Subcutaneous adipose tissue (tissue), 4 donors: Measurements from ENCODE around the gene LENEP. TPM values are rescaled to one million over a fixed set of nuclear protein-coding genes. Genes with fewer than 3 reads are reported as not detected.

ENCODE experiments used
- total RNA-seq, 4 donors: library from RNA; depleted of rRNA; stranded (reverse); fragments of >200 nt; gene quantifications; one replicate each; pipeline ENCODE4 v1.1.0, GENCODE V29; 2016
- TF ChIP-seq, protein P1 (sequence below): fragments of 450-650 bp; IDR thresholded peaks from one replicate; pipeline ENCODE4 v1.5.1; 2016; ENCODE audit warnings: low read depth, mild to moderate bottlenecking, control low read depth, antibody characterized with exemption, moderate library complexity

LENEP gene
- total RNA-seq, 4 donors from 2014 or later: not detected

DNA sequence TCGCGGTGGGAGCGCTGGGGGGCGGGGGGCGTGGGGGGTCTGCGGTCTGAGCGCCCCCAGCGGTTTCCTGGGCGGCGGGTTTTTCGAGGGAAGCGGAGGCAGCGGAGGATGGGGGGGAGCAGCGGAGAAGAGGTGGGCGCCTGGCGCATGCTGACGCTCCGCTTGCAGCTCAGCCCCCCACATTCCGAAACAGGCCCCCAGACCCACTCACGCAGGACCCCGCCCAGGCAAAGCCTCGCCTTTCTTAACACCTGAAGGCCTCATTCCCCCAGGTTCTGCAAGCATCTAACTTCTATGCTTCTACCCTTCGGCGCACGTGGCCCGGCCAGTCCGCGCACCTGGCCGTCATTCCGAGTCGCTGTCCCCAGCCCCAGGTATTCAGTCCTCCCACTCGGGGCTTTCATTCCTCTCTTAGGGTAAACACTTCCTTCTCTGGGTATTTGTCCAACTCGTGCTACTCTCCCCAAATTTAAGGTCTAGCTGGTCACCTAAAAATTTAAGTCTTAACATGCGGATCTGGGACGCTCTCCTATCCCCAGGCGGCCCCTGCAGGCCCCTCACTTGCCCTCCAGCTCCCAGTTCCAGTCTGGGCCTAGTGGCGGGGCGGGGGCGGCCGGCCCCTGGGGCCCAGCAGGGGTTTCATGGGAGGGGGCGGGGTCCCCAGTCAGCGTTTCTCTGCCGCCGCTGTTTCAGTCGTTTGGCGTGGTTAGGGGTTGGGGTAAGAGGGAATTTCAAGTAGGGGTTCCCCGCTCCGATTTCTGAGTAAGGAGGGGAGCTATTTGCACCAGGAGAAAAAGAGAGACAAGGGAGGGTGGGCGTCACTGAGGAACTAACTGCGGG is 6.4 kb downstream of the LENEP start:
- TF ChIP-seq, protein P1, sequence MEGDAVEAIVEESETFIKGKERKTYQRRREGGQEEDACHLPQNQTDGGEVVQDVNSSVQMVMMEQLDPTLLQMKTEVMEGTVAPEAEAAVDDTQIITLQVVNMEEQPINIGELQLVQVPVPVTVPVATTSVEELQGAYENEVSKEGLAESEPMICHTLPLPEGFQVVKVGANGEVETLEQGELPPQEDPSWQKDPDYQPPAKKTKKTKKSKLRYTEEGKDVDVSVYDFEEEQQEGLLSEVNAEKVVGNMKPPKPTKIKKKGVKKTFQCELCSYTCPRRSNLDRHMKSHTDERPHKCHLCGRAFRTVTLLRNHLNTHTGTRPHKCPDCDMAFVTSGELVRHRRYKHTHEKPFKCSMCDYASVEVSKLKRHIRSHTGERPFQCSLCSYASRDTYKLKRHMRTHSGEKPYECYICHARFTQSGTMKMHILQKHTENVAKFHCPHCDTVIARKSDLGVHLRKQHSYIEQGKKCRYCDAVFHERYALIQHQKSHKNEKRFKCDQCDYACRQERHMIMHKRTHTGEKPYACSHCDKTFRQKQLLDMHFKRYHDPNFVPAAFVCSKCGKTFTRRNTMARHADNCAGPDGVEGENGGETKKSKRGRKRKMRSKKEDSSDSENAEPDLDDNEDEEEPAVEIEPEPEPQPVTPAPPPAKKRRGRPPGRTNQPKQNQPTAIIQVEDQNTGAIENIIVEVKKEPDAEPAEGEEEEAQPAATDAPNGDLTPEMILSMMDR: no peak

DNA sequence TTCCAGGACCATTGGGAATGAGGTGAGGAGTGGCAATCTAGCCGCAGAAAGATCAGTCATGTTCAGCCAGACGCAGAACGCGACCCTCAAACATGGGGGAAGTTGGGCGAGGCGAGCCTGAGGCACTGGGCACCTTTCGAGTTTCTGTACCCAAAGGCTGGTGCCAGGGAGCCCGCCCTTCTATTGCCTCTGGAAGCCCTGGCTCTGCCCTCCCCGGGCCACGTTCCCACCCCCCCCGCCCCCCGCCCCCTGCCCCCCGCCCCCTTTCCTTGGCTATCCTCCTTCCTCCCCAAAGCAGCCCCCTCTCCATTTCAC is 7.0 kb downstream of the LENEP start:
- TF ChIP-seq, protein P1: no peak

DNA sequence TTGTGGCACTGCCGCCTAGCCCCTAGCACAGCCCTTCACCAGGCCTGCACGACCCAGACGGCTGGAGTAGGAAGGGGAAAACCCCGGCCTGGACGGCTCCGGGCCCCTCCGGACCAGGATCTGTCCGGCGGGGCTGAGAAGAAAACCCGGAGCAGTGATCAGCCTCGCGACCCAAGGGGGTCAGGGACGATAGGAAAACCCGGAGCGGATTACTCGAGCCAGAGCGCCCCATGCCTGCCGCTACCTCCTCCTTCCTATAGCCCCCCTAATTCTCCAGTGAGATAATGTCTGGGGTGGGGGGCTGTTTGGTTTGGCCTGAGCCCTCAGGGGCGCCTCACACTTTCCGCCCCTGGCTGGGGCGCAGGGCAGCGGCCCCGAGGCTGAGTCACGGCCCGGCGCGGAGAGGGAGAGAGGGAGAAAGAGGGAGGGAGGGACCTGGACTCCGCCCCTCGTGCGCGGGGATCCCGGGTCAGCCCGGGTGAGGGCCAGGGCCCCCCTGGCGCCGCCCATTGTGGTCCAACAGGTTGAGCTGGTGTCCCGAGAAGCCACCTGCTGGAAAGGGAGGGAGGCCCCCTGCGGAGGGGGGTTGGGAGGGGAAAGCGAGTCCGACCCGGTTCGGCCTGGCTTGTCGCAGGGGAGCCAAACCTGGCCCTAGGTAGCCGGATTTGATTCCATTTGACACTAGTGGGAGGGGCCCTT is 7.5 kb downstream of the LENEP start:
- TF ChIP-seq, protein P1: no peak

DNA sequence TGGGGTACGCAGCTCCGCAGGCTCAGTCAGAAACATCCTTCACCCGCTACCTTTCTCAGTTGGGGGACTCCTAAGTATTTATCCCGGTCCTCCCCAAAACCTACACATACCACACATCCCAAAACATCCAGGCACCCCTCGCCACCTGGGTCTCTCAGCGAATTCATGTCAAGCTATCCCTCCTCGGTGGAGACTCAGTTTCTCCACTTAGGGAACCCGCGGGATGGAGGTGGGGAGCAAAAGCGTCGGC is 8.0 kb downstream of the LENEP start:
- TF ChIP-seq, protein P1: no peak

DNA sequence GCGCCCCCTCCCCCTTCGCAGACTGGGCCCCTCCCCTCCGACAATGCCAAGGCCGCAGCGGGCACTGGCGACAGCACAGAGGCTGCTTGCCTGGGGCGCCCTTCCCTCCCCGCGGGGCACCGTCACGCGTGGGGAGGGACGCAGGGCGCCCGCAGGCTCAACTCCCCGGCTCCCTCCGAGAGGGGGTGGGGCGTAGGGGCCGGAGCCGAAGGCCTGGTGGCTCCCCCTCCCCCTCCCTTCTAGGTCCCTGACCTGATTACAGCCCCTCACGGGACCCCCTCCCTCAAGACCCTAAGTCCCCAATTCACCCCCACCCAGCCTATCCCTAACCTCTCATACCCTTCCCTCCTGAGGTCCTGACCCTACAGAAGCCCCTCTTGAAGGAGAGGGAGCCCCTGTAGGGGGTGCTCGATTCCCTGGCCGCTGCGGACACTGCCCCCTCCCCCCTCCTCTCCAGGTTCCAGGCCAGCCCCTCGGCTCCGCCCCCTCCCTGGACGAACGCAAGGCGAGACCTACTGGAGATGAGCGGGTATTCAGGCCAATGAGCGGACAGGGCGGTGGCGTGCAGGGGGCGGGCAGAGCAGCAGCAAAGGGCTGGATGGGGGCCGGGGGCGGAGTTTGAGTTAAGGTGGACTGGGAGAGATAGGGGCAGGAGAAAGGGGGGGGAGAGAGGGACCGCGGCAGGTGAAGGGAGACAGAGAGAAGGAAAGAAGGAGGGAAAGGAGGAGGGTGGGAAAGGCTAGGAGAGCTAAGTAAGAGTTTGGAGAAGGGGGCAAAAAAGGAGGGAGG is 8.5 kb downstream of the LENEP start:
- TF ChIP-seq, protein P1: no peak

DNA sequence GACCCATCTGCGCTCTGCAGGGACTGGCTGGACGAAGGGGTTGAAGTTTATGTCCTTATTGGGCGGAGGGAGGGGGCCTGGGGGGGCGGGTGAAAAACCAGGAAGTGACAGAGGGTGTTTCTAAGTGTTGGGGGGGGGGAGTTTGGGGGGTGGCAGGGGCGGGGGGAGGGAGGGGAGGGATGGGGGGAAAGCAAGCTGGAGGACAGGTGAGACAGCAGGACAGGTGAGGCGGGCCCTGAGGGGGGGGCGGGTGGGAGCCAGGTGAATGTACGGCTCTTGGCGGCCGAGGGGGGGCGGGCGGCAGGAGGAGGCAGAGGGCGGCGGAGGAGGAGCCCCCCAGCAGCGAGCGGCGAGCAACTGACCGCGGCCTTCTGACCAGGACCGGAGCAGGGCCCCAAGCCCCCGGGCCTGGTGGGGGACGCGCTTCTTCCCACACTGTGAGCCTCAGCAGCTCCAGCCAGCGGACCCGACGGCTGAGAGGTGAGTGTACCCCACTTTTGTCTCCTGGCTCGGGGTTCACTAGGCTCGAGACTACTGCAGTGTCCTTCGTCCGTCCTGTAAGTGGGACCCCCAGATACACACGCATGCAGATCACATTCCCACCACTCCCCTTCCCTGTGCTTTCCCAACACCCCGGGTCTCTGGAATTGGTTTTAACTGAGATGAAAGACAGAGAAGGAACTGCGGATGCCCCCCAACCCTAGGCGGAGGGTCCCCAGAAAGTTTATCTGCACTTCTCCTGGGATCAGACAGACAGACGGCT is 9.3 kb downstream of the LENEP start, which contains the start of gene ZBTB7B:
Gene ZBTB7B (plus strand): TSS at position 339 of the 763 bp plus-strand sequence. CDS start 11,859 bp downstream, outside the sequence.
- TF ChIP-seq, protein P1: no peak
